Gastrocnemius medialis (tissue), 4 donors: ENCODE results near the gene TSSK1B.

Experiments
- CTCF ChIP-seq, 5 experiments: fragments of 450-650 bp in 3 of 5; fragments of 200-600 bp in 2 of 5; sonication (generic) in 2 of 5; IDR thresholded peaks in 4 of 5; conservative IDR thresholded peaks in 1 of 5; 1 replicate in 4 of 5; 2 replicates in 1 of 5; pipeline ENCODE4 v1.5.1; 2016 to 2019; ENCODE audit warnings: antibody characterized with exemption in 5 of 5, mild to moderate bottlenecking in 3 of 5, moderate library complexity in 3 of 5
- POLR2A ChIP-seq, 2 donors: fragments of 450-650 bp; IDR thresholded peaks; one replicate each; pipeline ENCODE4 v1.6.1; 2017; ENCODE audit warnings: antibody characterized with exemption in 2 of 2, mild to moderate bottlenecking in 2 of 2, moderate library complexity in 2 of 2

- TF ChIP-seq CTCF (IDR thresholded peaks at IDR 0.05 in 4 of 5, conservative IDR thresholded peaks at IDR 0.05 in 1 of 5) (no peak), POLR2A (IDR thresholded peaks at IDR 0.05) (no peak)
Measured at GRCh38 chr5:113394658-113395057, 40.1 kb downstream of the TSSK1B start.
